Endothelial cell of umbilical vein (primary cell): Measurements from ENCODE around the gene CDK5. TPM values are rescaled to one million over a fixed set of nuclear protein-coding genes. Genes with fewer than 3 reads are reported as not detected.

Experiments used
- BruUV-seq: library from RNA; stranded (reverse); fragments of 400-500 nt; replicated peaks from 2 replicates; lab custom pipeline; 2021; lab: Mats Ljungman, UMichigan
- CTCF ChIA-PET: fragments of 300-600, 350-600 bp; sonication (Branson Sonifier 250); formaldehyde crosslinking; loops from one replicate; lab custom pipeline; 2021; ENCODE audit warnings: antibody characterized with exemption, inconsistent platforms; lab: Charles Lee
- POLR2A ChIA-PET: fragments of 300-600, 350-600 bp; sonication (Branson Sonifier 250); formaldehyde crosslinking; loops from one replicate; lab custom pipeline; 2021; ENCODE audit warnings: antibody characterized with exemption, inconsistent platforms; lab: Charles Lee
- DNase-seq: peaks from one replicate; pipeline ENCODE4 v3.0.0-alpha.2; 2011; ENCODE audit warnings: low read depth, low spot score
- FAIRE-seq: peaks from 2 replicates; lab custom pipeline; 2011; peaks lifted over from hg19 to GRCh38; lab: Jason Lieb, UNC
- H2AFZ ChIP-seq: 2 replicates; pipeline ENCODE4 v1.6.0; 2012; ENCODE audit warnings: low read depth, low read length, control low read depth, inconsistent platforms
- H3K27ac ChIP-seq: 2 replicates; pipeline ENCODE4 v1.5.1; 2011; ENCODE audit warnings: low read depth, mild to moderate bottlenecking, control low read depth, low read length, moderate library complexity; ENCODE audit not compliant: insufficient read depth
- H3K27me3 ChIP-seq, 2 experiments: 2 replicates each; pipeline versions ENCODE4 v1.6.0 to v1.6.1; 2011; ENCODE audit warnings: low read length in 2 of 2, mixed read lengths in 1 of 2; ENCODE audit not compliant: control insufficient read depth in 2 of 2, insufficient read depth in 2 of 2
- H3K36me3 ChIP-seq, 2 experiments: 2 replicates in 1 of 2; 3 replicates in 1 of 2; pipeline ENCODE4 v1.5.1; 2011; ENCODE audit warnings: low read length in 2 of 2, mild to moderate bottlenecking in 1 of 2, moderate library complexity in 1 of 2; ENCODE audit not compliant: control insufficient read depth in 2 of 2, insufficient read depth in 2 of 2; ENCODE audit errors: extremely low read depth in 1 of 2
- H3K4me1 ChIP-seq: 3 replicates; pipeline ENCODE4 v1.5.1; 2011; ENCODE audit warnings: mild to moderate bottlenecking, low read length; ENCODE audit not compliant: control insufficient read depth, insufficient read depth; ENCODE audit errors: extremely low read depth
- H3K4me2 ChIP-seq: 2 replicates; pipeline ENCODE4 v1.6.1; 2011; ENCODE audit warnings: low read length, control low read depth, mixed read lengths; ENCODE audit not compliant: insufficient read depth
- H3K4me3 ChIP-seq, 3 experiments: fragments of 200-600 bp in 1 of 3; sonication (generic), shearing (Covaris generic) in 1 of 3; replicated peaks in 1 of 3; 2 replicates each; pipeline ENCODE4 v1.5.1; 2011 to 2016; ENCODE audit warnings: control low read depth in 3 of 3, low read length in 3 of 3, mild to moderate bottlenecking in 2 of 3, inconsistent platforms in 1 of 3, low read depth in 1 of 3, moderate library complexity in 1 of 3; ENCODE audit not compliant: insufficient read depth in 1 of 3
- H3K79me2 ChIP-seq: 2 replicates; pipeline ENCODE4 v1.6.0; 2012; ENCODE audit warnings: low read length, inconsistent platforms; ENCODE audit not compliant: control insufficient read depth, insufficient read depth
- H3K9ac ChIP-seq: replicated peaks from 2 replicates; pipeline ENCODE3; 2011; ENCODE audit warnings: low read length, control low read depth; ENCODE audit not compliant: insufficient read depth; ENCODE audit errors: extremely low read depth
- H3K9me1 ChIP-seq: replicated peaks from 3 replicates; pipeline ENCODE4 v1.6.0; 2011; ENCODE audit warnings: mild to moderate bottlenecking, low read length; ENCODE audit not compliant: control insufficient read depth, insufficient read depth; ENCODE audit errors: extremely low read depth
- H3K9me3 ChIP-seq: replicated peaks from 2 replicates; pipeline ENCODE4 v1.5.1; 2012; ENCODE audit warnings: low read length, inconsistent platforms; ENCODE audit not compliant: control insufficient read depth, insufficient read depth
- H4K20me1 ChIP-seq: replicated peaks from 2 replicates; pipeline ENCODE3; 2011; ENCODE audit warnings: mild to moderate bottlenecking, low read length; ENCODE audit not compliant: control insufficient read depth, insufficient read depth; ENCODE audit errors: extremely low read depth
- FOS ChIP-seq: IDR thresholded peaks from 2 replicates; pipeline ENCODE4 v1.6.1; 2011; ENCODE audit warnings: mild to moderate bottlenecking, low read length, moderate library complexity, borderline replicate concordance; ENCODE audit not compliant: insufficient read depth
- GATA2 ChIP-seq: IDR thresholded peaks from 2 replicates; pipeline ENCODE4 v1.7.0; 2011; ENCODE audit warnings: low read depth, mild to moderate bottlenecking, moderate library complexity, mixed read lengths, low read length; ENCODE audit not compliant: insufficient read length, insufficient read depth
- JUN ChIP-seq: IDR thresholded peaks from 2 replicates; pipeline ENCODE4 v1.6.1; 2011; ENCODE audit warnings: borderline replicate concordance, low read depth; ENCODE audit not compliant: insufficient read length, insufficient read depth
- MAX ChIP-seq: IDR thresholded peaks from 2 replicates; pipeline ENCODE4 v1.6.1; 2011; ENCODE audit not compliant: insufficient read depth, insufficient read length
- MYC ChIP-seq: IDR thresholded peaks from one replicate; pipeline ENCODE4 v1.6.1; 2011; ENCODE audit warnings: mild to moderate bottlenecking, low read depth, low read length
- POLR2A ChIP-seq: IDR thresholded peaks from 2 replicates; pipeline ENCODE4 v1.6.1; 2012; ENCODE audit warnings: low read depth, mild to moderate bottlenecking, control low read depth, low read length
- POLR2AphosphoS5 ChIP-seq: IDR thresholded peaks from 2 replicates; pipeline ENCODE4 v1.6.1; 2012; ENCODE audit warnings: low read depth, mild to moderate bottlenecking, control low read depth, low read length, moderate library complexity; ENCODE audit not compliant: insufficient read depth
- dilution Hi-C: fragments of 300-500 bp; cut with MboI; formaldehyde crosslinking; loops from one replicate; pipeline ENCODE4 v1.15.0; 2019; ENCODE audit warnings: low sequenced_read_pairs; ENCODE audit not compliant: extremely low pct_ligation_motif_present
- intact Hi-C: fragments of 100-400 bp; cut with micrococcal nuclease; formaldehyde crosslinking; loops from one replicate; pipeline ENCODE4 v1.10.0; 2022
- polyA plus RNA-seq, 4 experiments: library from polyadenylated mRNA; depleted of rRNA in 3 of 4; stranded (reverse) in 3 of 4; unstranded in 1 of 4; fragments of >200 nt; gene quantifications; 2 replicates each; pipeline versions ENCODE4 v1.2.1 to v1.2.3, GENCODE V29; 2011 to 2012; ENCODE audit warnings: missing spikeins in 1 of 4
- total RNA-seq: library from RNA; stranded (reverse); gene quantifications from 2 replicates; pipeline ENCODE4 v1.2.3, GENCODE V29; 2021
- TF ChIP-seq, protein P1 (sequence below), 2 donors: IDR thresholded peaks; 1 replicate in 1 of 2; 2 replicates in 1 of 2; pipeline ENCODE4 v1.5.1; 2011; ENCODE audit warnings: low read length in 2 of 2, mild to moderate bottlenecking in 2 of 2, moderate library complexity in 2 of 2, control low read depth in 1 of 2, inconsistent platforms in 1 of 2, low read depth in 1 of 2; ENCODE audit not compliant: insufficient read depth in 1 of 2; ENCODE audit errors: extremely low read depth in 1 of 2

Gene CDK5
- total and polyA plus RNA-seq, 2 donors (not counting 3 experiments of a cell fraction or from before 2014, with no cell fraction given) = 16.5 to 38.3 TPM

- CTCF ChIA-PET = no interaction called here
Measured at GRCh38 chr7:151035026-151035717, 22.5 kb downstream of the CDK5 start.

More at GRCh38 chr7:151035026-151035717, 22.5 kb downstream of the CDK5 start:
- POLR2A ChIA-PET = no interaction called here
- H3K9ac ChIP-seq = no peak overlapping the region
- H3K36me3 ChIP-seq = peaks cover 0 to 17% of the 10 kb centered on the region in 2 experiments
- H3K4me1 ChIP-seq = peaks cover 19% of the 10 kb centered on the region
- dilution Hi-C loops = no loop called here
- no peak overlapping the region for H3K4me3 ChIP-seq
- H3K27me3 ChIP-seq = no peaks in the 10 kb centered on the region
- H4K20me1 ChIP-seq = no peaks in the 10 kb centered on the region
- DNase-seq (no peak), FAIRE-seq (no peak)
- H3K9me1 ChIP-seq = no peaks in the 10 kb centered on the region
- BruUV-seq = no TSS peak
- H3K4me2 ChIP-seq = no peak overlapping the region
- H2AFZ ChIP-seq = no peak overlapping the region
- H3K27ac ChIP-seq = no peak overlapping the region
- no peaks in the 10 kb centered on the region for H3K9me3 ChIP-seq
- intact Hi-C loops = no loop called here
- TF ChIP-seq FOS (no peak), MYC (no peak), POLR2AphosphoS5 (no peak), GATA2 (no peak), JUN (no peak), MAX (no peak), POLR2A (no peak)
- TF ChIP-seq, protein P1, sequence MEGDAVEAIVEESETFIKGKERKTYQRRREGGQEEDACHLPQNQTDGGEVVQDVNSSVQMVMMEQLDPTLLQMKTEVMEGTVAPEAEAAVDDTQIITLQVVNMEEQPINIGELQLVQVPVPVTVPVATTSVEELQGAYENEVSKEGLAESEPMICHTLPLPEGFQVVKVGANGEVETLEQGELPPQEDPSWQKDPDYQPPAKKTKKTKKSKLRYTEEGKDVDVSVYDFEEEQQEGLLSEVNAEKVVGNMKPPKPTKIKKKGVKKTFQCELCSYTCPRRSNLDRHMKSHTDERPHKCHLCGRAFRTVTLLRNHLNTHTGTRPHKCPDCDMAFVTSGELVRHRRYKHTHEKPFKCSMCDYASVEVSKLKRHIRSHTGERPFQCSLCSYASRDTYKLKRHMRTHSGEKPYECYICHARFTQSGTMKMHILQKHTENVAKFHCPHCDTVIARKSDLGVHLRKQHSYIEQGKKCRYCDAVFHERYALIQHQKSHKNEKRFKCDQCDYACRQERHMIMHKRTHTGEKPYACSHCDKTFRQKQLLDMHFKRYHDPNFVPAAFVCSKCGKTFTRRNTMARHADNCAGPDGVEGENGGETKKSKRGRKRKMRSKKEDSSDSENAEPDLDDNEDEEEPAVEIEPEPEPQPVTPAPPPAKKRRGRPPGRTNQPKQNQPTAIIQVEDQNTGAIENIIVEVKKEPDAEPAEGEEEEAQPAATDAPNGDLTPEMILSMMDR (IDR thresholded peaks at IDR 0.05; ENCODE audit: extremely low read depth in 1 of 2, insufficient read depth in 1 of 2, low read depth in 1 of 2, low read length in 2 of 2) = no peak
- H3K79me2 ChIP-seq = no peaks in the 10 kb centered on the region
